ENCODE data around the gene OTOP2.

Gene OTOP2

GRCh38 chr17:74925242-74925641, 1.2 kb downstream of the OTOP2 start:
- DNase-seq: no peak

- no peak for DNase-seq
Measured at GRCh38 chr17:74928786-74929185, 4.7 kb downstream of the OTOP2 start.

- no peak for DNase-seq
Measured at GRCh38 chr17:74930535-74931036, 6.5 kb downstream of the OTOP2 start.

GRCh38 chr17:74935048-74935447, 11.0 kb downstream of the OTOP2 start:
- peak; percentile 72 for DNase-seq

- DNase-seq: peak; percentile 95
Measured at GRCh38 chr17:74935585-74936469, 11.8 kb downstream of the OTOP2 start, which contains the start of gene OTOP3. Gene OTOP3, plus strand, starts transcription at chr17:74935898. Its CDS starts 24 bp downstream, at chr17:74935922.

DNA sequence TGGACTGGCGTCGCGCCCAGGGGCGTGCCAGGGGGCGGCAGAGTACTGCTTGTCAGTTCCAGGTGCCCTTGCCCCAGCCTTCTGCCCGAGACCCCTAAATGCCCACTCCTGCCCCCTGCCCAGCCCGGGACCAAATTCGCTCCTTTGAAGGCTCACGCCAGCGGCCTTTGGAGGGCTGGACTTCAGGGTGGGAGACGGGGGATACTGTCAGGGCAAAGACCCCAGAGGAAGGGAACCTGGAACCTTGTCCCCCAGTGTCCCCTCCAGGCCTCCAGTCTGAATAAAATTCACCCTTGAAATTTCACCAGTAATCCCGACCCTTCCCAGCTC, 12.4 kb downstream of the OTOP2 start:
- no peak for DNase-seq

- DNase-seq: peak; percentile 56
Measured at GRCh38 chr17:74937064-74938051, 13.3 kb downstream of the OTOP2 start.

- no peak for DNase-seq
Measured at GRCh38 chr17:74938194-74938950, 14.3 kb downstream of the OTOP2 start.

- no peak for DNase-seq
Measured at GRCh38 chr17:74939534-74939933, 15.5 kb downstream of the OTOP2 start.

DNA sequence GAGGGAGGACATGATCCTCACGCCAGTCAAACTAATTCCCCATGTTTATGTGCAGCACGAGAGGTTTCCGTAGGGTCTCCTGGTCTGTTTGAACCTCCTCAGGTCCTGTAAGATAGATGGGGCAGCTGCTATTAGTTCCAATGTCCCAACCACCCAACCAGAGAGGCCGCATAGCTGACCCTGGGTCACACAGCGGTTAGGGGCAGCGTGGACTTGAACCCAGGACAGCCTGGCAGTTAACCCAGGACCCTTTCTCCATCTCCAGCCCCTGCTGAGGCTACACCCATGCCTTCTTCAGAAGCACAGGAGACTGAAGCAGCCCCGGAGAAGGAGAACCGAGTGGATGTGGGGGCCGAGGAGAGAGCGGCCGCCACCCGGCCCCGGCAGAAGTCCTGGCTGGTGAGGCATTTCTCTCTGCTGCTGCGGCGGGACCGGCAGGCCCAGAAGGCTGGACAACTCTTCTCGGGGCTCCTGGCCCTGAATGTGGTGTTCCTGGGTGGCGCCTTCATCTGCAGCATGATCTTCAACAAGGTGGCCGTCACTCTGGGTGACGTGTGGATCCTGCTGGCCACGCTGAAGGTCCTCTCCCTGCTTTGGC, 17.2 kb downstream of the OTOP2 start:
- DNase-seq: no peak

- no peak for DNase-seq
Measured at GRCh38 chr17:74943808-74944522, 19.9 kb downstream of the OTOP2 start.

GRCh38 chr17:74945543-74945942, 21.5 kb downstream of the OTOP2 start:
- no peak for DNase-seq

DNA sequence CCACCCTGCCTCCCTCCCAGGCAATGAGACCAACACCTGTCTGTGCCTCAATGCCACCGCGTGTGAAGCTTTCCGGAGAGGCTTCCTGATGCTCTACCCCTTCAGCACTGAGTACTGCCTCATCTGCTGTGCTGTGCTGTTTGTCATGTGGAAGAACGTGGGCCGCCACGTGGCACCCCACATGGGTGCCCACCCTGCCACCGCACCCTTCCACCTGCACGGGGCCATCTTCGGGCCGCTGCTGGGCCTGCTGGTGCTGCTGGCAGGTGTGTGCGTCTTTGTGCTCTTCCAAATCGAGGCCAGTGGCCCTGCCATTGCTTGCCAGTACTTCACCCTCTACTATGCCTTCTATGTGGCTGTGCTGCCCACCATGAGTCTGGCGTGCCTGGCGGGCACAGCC, 22.6 kb downstream of the OTOP2 start:
- no peak for DNase-seq

GRCh38 chr17:74947041-74947754, 23.1 kb downstream of the OTOP2 start:
- DNase-seq: no peak

DNA sequence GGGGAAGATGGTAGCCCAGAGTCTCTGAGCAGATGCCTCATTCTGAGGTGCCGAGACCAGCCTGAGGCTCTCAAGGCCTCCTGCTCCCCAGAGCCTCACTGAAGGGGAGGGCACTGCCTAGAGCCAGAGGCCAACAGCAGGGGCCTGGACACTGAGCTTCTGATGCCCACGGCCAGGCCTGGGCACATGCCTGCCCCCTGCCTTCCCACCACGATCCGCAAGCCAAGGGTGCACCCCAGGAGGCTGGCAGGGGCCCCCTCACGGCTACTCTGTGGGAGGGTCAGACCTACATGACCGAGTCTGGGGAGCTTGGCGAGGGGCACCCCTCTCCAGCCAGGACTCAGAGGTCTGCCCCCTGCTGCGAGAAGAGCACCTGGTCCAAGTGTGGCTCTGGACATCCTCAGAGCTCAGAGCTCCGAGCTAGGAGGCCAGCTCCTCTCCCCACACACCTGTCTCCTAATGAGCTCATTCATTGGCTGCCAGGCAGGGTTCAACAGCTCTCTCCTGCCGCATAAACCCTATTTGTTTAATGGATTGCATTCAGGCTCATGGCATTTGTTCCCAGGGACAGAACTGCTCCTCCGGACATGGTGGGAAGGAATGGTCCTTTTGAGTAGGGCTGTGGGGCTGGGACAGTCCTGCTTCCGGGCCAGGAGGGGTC, 25.5 kb downstream of the OTOP2 start:
- DNase-seq: no peak

DNA sequence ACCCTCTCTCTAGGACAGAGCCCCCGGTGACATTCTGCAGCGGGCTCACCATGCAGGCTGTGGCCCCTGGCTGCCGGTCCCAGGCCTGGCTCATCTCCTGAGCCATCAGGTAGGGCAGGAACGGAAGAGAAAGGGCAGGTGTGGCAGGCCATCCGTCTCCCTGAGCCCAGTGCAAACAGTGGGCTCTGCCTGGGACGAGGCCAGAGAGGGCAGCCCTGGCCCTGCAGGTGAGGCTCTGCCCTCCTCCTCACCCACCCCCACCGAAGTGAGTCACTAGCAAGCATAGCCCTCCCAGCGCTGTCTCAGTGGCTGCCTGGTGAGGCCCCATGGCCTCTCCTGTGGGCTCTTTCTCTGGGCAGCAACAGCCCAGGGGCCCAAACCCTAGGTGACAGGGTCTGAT, 26.1 kb downstream of the OTOP2 start:
- DNase-seq: no peak

GRCh38 chr17:74951065-74951464, 27.0 kb downstream of the OTOP2 start:
- no peak for DNase-seq

DNA sequence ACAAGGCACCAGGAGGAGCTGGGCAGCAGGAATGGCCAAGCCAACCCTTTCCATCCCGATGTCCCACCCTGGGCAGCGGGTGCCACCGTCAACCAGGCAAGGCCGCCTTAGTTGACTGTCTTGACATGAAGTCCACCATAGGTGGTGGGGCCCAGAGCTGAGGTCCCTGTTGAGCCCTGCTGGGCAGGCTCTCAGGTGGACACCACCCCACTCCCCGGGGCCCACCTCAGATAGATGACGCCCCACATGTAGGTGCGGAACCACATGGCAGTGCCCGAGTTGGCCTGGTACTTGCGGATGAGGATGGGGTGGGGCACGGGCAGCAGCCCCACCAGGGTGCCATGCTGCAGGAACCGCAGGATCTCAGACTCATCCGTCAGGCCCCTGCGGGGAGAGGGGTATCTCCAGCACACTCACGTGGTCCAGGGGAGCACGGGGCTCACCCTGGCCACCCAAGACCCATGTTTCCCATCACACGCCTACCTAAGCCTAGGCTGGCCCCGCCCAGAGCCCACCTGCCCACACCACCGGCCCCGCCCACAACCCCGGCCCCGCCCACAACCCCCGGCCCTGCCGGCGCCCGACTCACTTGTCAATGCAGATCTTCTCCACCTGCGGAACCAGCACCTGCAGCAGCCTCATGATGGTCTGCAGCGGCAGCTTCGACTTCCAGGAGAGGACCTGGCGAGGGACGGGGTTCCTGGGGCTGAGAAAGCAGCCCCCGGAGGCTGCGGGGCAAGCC, 27.8 kb downstream of the OTOP2 start:
- DNase-seq: no peak

DNA sequence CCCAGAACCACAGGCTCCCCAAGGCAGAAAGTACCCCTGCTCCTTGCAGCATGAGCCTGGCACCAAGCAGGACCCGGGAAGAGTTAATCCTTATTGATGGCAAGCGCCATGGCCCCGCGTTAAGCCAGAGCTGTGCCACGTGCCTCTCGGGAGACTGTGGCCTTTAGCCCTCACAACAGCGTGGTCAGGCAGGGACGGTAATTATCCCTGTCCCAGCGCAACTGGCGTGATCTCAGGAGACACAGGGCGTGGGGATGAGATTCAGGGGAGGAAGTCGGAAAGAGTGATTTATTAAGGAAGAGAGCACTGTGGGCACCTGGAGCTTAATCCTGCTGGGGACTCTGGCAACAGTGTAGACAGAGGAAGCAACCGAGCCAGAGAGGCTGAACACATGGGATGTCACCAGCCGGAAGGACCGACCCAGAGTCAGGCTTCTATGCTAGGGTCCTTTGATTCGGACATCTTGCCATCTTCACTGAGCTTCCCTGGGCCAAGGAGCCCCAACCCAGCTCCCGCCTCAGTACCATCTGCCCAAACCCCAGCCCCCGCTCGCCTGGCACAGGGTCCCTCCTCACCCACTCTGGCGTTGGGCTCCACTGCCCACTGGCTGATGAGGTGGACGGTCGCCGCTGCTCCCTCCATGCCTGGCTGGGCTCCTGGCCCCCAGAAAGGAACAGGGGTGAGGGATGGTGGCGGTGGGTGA, 28.5 kb downstream of the OTOP2 start:
- no peak for DNase-seq
